IMR-90 (cell line): ENCODE results near the gene IFT43. TPM values are rescaled to one million over a fixed set of nuclear protein-coding genes. Genes with fewer than 3 reads are reported as not detected.

Source experiments
- ATAC-seq: fragments of 200-7000 bp; cut with Tn5 transposase; 2 replicates; pipeline ENCODE4 v1.9.1; 2020; ENCODE audit warnings: low read depth, mild to moderate bottlenecking, moderate library complexity
- BruUV-seq: library from RNA; stranded (reverse); fragments of 400-500 nt; replicated peaks from 2 replicates; lab custom pipeline; 2021; lab: Mats Ljungman, UMichigan
- CTCF ChIA-PET: fragments of 300-600 bp; formaldehyde crosslinking; extraction: SDS; loops from one replicate; lab custom pipeline; 2021; ENCODE audit warnings: antibody characterized with exemption; lab: Yijun Ruan, JAX
- POLR2A ChIA-PET: fragments of 300-600 bp; sonication (Branson Sonifier 250); formaldehyde crosslinking; loops from one replicate; lab custom pipeline; 2022; ENCODE audit warnings: antibody characterized with exemption; ENCODE audit not compliant: unreplicated experiment; lab: Charles Lee
- DNase-seq: peaks from one replicate; pipeline ENCODE4 v3.0.0; 2013
- H2AFZ ChIP-seq: replicated peaks from 2 replicates; pipeline ENCODE3; 2013; ENCODE audit warnings: low read length, mild to moderate bottlenecking; ENCODE audit not compliant: poor library complexity
- H2AK5ac ChIP-seq: 2 replicates; pipeline ENCODE4 v1.6.1; 2013; ENCODE audit warnings: low read depth, low read length, inconsistent platforms
- H2AK9ac ChIP-seq: replicated peaks from 2 replicates; pipeline ENCODE3; 2013; ENCODE audit warnings: mild to moderate bottlenecking, low read depth, low read length, moderate library complexity; ENCODE audit not compliant: poor library complexity
- H2BK120ac ChIP-seq: 2 replicates; pipeline ENCODE4 v1.6.1; 2013; ENCODE audit warnings: low read depth, low read length, inconsistent platforms
- H2BK15ac ChIP-seq: 3 replicates; pipeline ENCODE4 v1.6.1; 2013; ENCODE audit warnings: low read depth, low read length, inconsistent platforms
- H2BK20ac ChIP-seq: 2 replicates; pipeline ENCODE4 v1.6.1; 2013; ENCODE audit warnings: low read depth, mild to moderate bottlenecking, inconsistent platforms, low read length, moderate library complexity
- H2BK5ac ChIP-seq: 2 replicates; pipeline ENCODE4 v1.6.1; 2013; ENCODE audit warnings: mild to moderate bottlenecking, low read depth, low read length, inconsistent platforms; ENCODE audit not compliant: poor library complexity, severe bottlenecking
- H3K14ac ChIP-seq: replicated peaks from 2 replicates; pipeline ENCODE4 v1.6.1; 2013; ENCODE audit warnings: low read depth, low read length, inconsistent platforms
- H3K18ac ChIP-seq: 2 replicates; pipeline ENCODE4 v1.6.1; 2013; ENCODE audit warnings: low read depth, low read length, control low read depth
- H3K23ac ChIP-seq: 2 replicates; pipeline ENCODE4 v1.6.1; 2013; ENCODE audit warnings: low read depth, low read length, inconsistent platforms
- H3K27ac ChIP-seq: 2 replicates; pipeline ENCODE4 v1.5.1; 2013; ENCODE audit warnings: mild to moderate bottlenecking, control low read depth, low read length; ENCODE audit not compliant: insufficient read depth
- H3K27me3 ChIP-seq: 2 replicates; pipeline ENCODE4 v1.6.1; 2013; ENCODE audit warnings: low read length; ENCODE audit not compliant: control insufficient read depth, insufficient read depth
- H3K36me3 ChIP-seq: 2 replicates; pipeline ENCODE4 v1.6.1; 2013; ENCODE audit warnings: low read length, mixed read lengths; ENCODE audit not compliant: control insufficient read depth, insufficient read depth
- H3K4ac ChIP-seq: 2 replicates; pipeline ENCODE4 v1.6.1; 2013; ENCODE audit warnings: low read depth, low read length, inconsistent platforms
- H3K4me1 ChIP-seq: 2 replicates; pipeline ENCODE4 v1.6.1; 2013; ENCODE audit warnings: low read length, mixed read lengths; ENCODE audit not compliant: control insufficient read depth, insufficient read depth
- H3K4me2 ChIP-seq: 2 replicates; pipeline ENCODE4 v1.6.1; 2013; ENCODE audit warnings: low read depth, mild to moderate bottlenecking, control low read depth, low read length, moderate library complexity
- H3K4me3 ChIP-seq: 2 replicates; pipeline ENCODE4 v1.5.1; 2013; ENCODE audit warnings: low read depth, mild to moderate bottlenecking, control low read depth, low read length, moderate library complexity; ENCODE audit not compliant: insufficient read depth
- H3K56ac ChIP-seq: 2 replicates; pipeline ENCODE4 v1.6.1; 2013; ENCODE audit warnings: low read length, inconsistent platforms; ENCODE audit not compliant: insufficient read depth; ENCODE audit errors: extremely low read depth
- H3K79me1 ChIP-seq, 2 experiments: 2 replicates each; pipeline ENCODE4 v1.6.1; 2013; ENCODE audit warnings: low read length in 2 of 2, inconsistent platforms in 1 of 2, low read depth in 1 of 2
- H3K9ac ChIP-seq: 2 replicates; pipeline ENCODE4 v1.6.1; 2013; ENCODE audit warnings: low read depth, low read length, control low read depth
- H3K9me1 ChIP-seq: 2 replicates; pipeline ENCODE4 v1.6.1; 2013; ENCODE audit warnings: low read length, inconsistent platforms; ENCODE audit not compliant: insufficient read depth
- H3K9me3 ChIP-seq: 2 replicates; pipeline ENCODE4 v1.6.1; 2013; ENCODE audit warnings: low read length; ENCODE audit not compliant: control insufficient read depth, insufficient read depth
- H4K20me1 ChIP-seq: 2 replicates; pipeline ENCODE4 v1.6.1; 2013; ENCODE audit warnings: low read length, inconsistent platforms; ENCODE audit not compliant: insufficient read depth
- H4K5ac ChIP-seq: 2 replicates; pipeline ENCODE4 v1.6.1; 2013; ENCODE audit warnings: mild to moderate bottlenecking, low read depth, low read length, control low read depth
- H4K8ac ChIP-seq, 2 experiments: 2 replicates each; pipeline ENCODE4 v1.6.1; 2013; ENCODE audit warnings: low read depth in 2 of 2, low read length in 2 of 2, control low read depth in 1 of 2, inconsistent platforms in 1 of 2
- H4K91ac ChIP-seq: 2 replicates; pipeline ENCODE4 v1.6.1; 2013; ENCODE audit warnings: low read depth, low read length, inconsistent platforms; ENCODE audit not compliant: insufficient read depth
- BHLHE40 ChIP-seq: fragments of 150-350 bp; IDR thresholded peaks from 2 replicates; pipeline ENCODE4 v1.6.1; 2016; ENCODE audit warnings: mild to moderate bottlenecking, low read depth, low read length
- FOS ChIP-seq: fragments of 150-350 bp; IDR thresholded peaks from 2 replicates; pipeline ENCODE4 v1.6.1; 2016; ENCODE audit warnings: low read depth, low read length
- MAFK ChIP-seq: IDR thresholded peaks from 2 replicates; pipeline ENCODE4 v1.6.1; 2012; ENCODE audit warnings: low read depth, low read length, improper control_type of control experiment
- MAZ ChIP-seq: IDR thresholded peaks from 2 replicates; pipeline ENCODE4 v1.6.1; 2012; ENCODE audit warnings: low read depth, mild to moderate bottlenecking, low read length, improper control_type of control experiment, moderate library complexity, borderline replicate concordance
- MXI1 ChIP-seq: IDR thresholded peaks from 2 replicates; pipeline ENCODE4 v1.6.1; 2012; ENCODE audit warnings: low read depth, mild to moderate bottlenecking, low read length, moderate library complexity, borderline replicate concordance
- NFE2L2 ChIP-seq: fragments of 150-350 bp; IDR thresholded peaks from 2 replicates; pipeline ENCODE4 v1.6.1; 2016; ENCODE audit warnings: low read depth, mild to moderate bottlenecking, low read length
- POLR2A ChIP-seq: IDR thresholded peaks from 2 replicates; pipeline ENCODE4 v1.6.1; 2012; ENCODE audit warnings: mild to moderate bottlenecking, low read depth, low read length
- RAD21 ChIP-seq: IDR thresholded peaks from 2 replicates; pipeline ENCODE4 v1.6.1; 2012; ENCODE audit warnings: low read length, improper control_type of control experiment
- RCOR1 ChIP-seq: IDR thresholded peaks from 2 replicates; pipeline ENCODE4 v1.6.1; 2012; ENCODE audit warnings: mild to moderate bottlenecking, low read length, improper control_type of control experiment; ENCODE audit not compliant: insufficient replicate concordance
- RFX5 ChIP-seq: IDR thresholded peaks from 2 replicates; pipeline ENCODE4 v1.8.0; 2012; ENCODE audit warnings: low read depth, mild to moderate bottlenecking, low read length, moderate library complexity
- SMC3 ChIP-seq: fragments of 150-350 bp; IDR thresholded peaks from 2 replicates; pipeline ENCODE4 v1.6.1; 2016; ENCODE audit warnings: low read depth, mild to moderate bottlenecking, antibody characterized with exemption, low read length, moderate library complexity
- WGBS, 2 experiments: methylation state at CpG; one replicate each; pipeline versions ENCODE4 v1.1.5 to v1.1.7; 2013; ENCODE audit warnings: missing lambda C conversion rate in 2 of 2; ENCODE audit not compliant: insufficient read length in 1 of 2; ENCODE audit errors: extremely low coverage in 2 of 2; 5-methylcytosine and 5-hydroxymethylcytosine counted together
- dilution Hi-C: fragments of 300-500 bp; cut with HindIII; formaldehyde crosslinking; loops from one replicate; pipeline ENCODE4 v1.14.3; 2018; ENCODE audit warnings: low sequenced_read_pairs; ENCODE audit not compliant: unreplicated experiment
- in situ Hi-C: fragments of 300-500 bp; cut with MboI; formaldehyde crosslinking; loops from 3 replicates; pipeline ENCODE4 v1.14.3; 2019; ENCODE audit warnings: low sequenced_read_pairs, inconsistent platforms, mixed read lengths
- intact Hi-C: fragments of 100-400 bp; cut with micrococcal nuclease; formaldehyde crosslinking; loops from 2 replicates; pipeline ENCODE4 v1.10.0; 2022
- polyA plus RNA-seq, 3 experiments: library from polyadenylated mRNA; depleted of rRNA; stranded (reverse); fragments of >200 nt; gene quantifications; 2 replicates each; pipeline ENCODE4 v1.2.3, GENCODE V29; 2012; ENCODE audit warnings: low replicate concordance in 1 of 3
- total RNA-seq: library from RNA; depleted of rRNA; stranded (reverse); fragments of >200 nt; gene quantifications from 2 replicates; pipeline ENCODE4 v1.2.3, GENCODE V29; 2012
- TF ChIP-seq, protein P1 (sequence below): conservative IDR thresholded peaks from 2 replicates; pipeline ENCODE4 v1.5.1; 2012; ENCODE audit warnings: mild to moderate bottlenecking, low read depth, low read length, improper control_type of control experiment
- TF ChIP-seq, protein P2 (sequence below): fragments of 150-350 bp; IDR thresholded peaks from 2 replicates; pipeline ENCODE4 v1.6.1; 2016; ENCODE audit warnings: low read depth, mild to moderate bottlenecking, low read length, moderate library complexity, borderline replicate concordance
- TF ChIP-seq, protein P3 (sequence below): fragments of 150-350 bp; IDR thresholded peaks from 2 replicates; pipeline ENCODE4 v1.6.1; 2017; ENCODE audit warnings: mild to moderate bottlenecking, antibody characterized with exemption, low read length, low read depth

The IFT43 gene
- total and polyA plus RNA-seq, 2 of the 4 experiments (the other 2 are of a cell fraction) = 41.4 to 43.2 TPM

DNA sequence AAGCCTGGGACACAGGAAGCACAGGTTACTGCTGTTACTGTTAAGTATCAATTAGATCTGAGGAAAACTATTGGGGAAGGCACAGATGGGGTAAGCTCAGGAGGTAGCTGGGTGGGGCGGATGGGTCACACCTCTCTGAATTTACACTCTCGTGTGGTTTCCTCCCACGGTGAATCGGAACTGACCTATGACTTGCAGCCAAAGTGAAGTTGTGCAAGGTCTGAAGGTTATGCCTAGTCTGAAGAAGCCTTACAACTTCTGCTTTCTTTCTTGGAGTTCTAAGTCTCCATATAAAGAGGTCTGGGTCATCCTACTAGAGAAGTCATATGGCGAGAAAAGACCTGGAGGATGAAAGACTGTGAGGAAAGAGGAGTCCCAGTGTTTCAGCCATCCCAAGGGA, 140.5 kb downstream of the IFT43 start:
- H3K56ac ChIP-seq = no peak overlapping the region
- H3K27me3 ChIP-seq = peaks cover 19% of the 10 kb centered on the region
- no peak overlapping the region for H3K27ac ChIP-seq
- H3K18ac ChIP-seq = no peak overlapping the region
- H3K9ac ChIP-seq = no peak overlapping the region
- H2BK5ac ChIP-seq = no peak overlapping the region
- no peak overlapping the region for H4K5ac ChIP-seq
- no TSS peak for BruUV-seq
- H3K23ac ChIP-seq = no peak overlapping the region
- in situ Hi-C loops (no loop called here), intact Hi-C loops (no loop called here), dilution Hi-C loops (no loop called here)
- no peak overlapping the region for H2BK120ac ChIP-seq
- no peaks in the 10 kb centered on the region for H3K36me3 ChIP-seq
- no peak overlapping the region for H2AK5ac ChIP-seq
- POLR2A ChIA-PET = no interaction called here
- H2BK15ac ChIP-seq = no peak overlapping the region
- no peak overlapping the region for H2AK9ac ChIP-seq
- no peaks in the 10 kb centered on the region for H3K4me1 ChIP-seq
- ATAC-seq (no peak), DNase-seq (no peak)
- TF ChIP-seq MXI1 = no peak
- no peak for TF ChIP-seq RCOR1
- TF ChIP-seq, protein P1, sequence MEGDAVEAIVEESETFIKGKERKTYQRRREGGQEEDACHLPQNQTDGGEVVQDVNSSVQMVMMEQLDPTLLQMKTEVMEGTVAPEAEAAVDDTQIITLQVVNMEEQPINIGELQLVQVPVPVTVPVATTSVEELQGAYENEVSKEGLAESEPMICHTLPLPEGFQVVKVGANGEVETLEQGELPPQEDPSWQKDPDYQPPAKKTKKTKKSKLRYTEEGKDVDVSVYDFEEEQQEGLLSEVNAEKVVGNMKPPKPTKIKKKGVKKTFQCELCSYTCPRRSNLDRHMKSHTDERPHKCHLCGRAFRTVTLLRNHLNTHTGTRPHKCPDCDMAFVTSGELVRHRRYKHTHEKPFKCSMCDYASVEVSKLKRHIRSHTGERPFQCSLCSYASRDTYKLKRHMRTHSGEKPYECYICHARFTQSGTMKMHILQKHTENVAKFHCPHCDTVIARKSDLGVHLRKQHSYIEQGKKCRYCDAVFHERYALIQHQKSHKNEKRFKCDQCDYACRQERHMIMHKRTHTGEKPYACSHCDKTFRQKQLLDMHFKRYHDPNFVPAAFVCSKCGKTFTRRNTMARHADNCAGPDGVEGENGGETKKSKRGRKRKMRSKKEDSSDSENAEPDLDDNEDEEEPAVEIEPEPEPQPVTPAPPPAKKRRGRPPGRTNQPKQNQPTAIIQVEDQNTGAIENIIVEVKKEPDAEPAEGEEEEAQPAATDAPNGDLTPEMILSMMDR = no peak
- no peak for TF ChIP-seq RAD21
- TF ChIP-seq, protein P2, sequence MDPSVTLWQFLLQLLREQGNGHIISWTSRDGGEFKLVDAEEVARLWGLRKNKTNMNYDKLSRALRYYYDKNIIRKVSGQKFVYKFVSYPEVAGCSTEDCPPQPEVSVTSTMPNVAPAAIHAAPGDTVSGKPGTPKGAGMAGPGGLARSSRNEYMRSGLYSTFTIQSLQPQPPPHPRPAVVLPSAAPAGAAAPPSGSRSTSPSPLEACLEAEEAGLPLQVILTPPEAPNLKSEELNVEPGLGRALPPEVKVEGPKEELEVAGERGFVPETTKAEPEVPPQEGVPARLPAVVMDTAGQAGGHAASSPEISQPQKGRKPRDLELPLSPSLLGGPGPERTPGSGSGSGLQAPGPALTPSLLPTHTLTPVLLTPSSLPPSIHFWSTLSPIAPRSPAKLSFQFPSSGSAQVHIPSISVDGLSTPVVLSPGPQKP = no peak
- TF ChIP-seq MAZ = no peak
- no peak for TF ChIP-seq SMC3
- TF ChIP-seq POLR2A = no peak
- TF ChIP-seq MAFK = no peak
- no peak for TF ChIP-seq NFE2L2
- no peak for TF ChIP-seq BHLHE40
- TF ChIP-seq FOS = no peak
- TF ChIP-seq, protein P3, sequence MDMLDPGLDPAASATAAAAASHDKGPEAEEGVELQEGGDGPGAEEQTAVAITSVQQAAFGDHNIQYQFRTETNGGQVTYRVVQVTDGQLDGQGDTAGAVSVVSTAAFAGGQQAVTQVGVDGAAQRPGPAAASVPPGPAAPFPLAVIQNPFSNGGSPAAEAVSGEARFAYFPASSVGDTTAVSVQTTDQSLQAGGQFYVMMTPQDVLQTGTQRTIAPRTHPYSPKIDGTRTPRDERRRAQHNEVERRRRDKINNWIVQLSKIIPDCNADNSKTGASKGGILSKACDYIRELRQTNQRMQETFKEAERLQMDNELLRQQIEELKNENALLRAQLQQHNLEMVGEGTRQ = no peak
- TF ChIP-seq RFX5 = no peak
- 68% methylated on average over 4 of the region's 5 CpGs; no CpG with 5 or more reads in 1 of the 2 experiments for WGBS, 2 experiments
- no peak overlapping the region for H3K14ac ChIP-seq
- H4K20me1 ChIP-seq = no peaks in the 10 kb centered on the region
- H2AFZ ChIP-seq = no peak overlapping the region
- H3K79me1 ChIP-seq = no peaks in the 10 kb centered on the region
- no peak overlapping the region for H3K4me2 ChIP-seq
- H4K91ac ChIP-seq = no peak overlapping the region
- H3K4me3 ChIP-seq = no peak overlapping the region
- H3K9me1 ChIP-seq = no peaks in the 10 kb centered on the region
- H3K4ac ChIP-seq = no peak overlapping the region
- no peak overlapping the region for H4K8ac ChIP-seq
- no peak overlapping the region for H2BK20ac ChIP-seq
- CTCF ChIA-PET = no interaction called here
- no peaks in the 10 kb centered on the region for H3K9me3 ChIP-seq
